ENCODE measurements around the gene ESPN.
"Not testable (repeated sequence)": the region's sequence is repeated elsewhere in the genome, so short reads cannot be mapped to it uniquely, and the experiment has no call there.

ESPN gene

DNA sequence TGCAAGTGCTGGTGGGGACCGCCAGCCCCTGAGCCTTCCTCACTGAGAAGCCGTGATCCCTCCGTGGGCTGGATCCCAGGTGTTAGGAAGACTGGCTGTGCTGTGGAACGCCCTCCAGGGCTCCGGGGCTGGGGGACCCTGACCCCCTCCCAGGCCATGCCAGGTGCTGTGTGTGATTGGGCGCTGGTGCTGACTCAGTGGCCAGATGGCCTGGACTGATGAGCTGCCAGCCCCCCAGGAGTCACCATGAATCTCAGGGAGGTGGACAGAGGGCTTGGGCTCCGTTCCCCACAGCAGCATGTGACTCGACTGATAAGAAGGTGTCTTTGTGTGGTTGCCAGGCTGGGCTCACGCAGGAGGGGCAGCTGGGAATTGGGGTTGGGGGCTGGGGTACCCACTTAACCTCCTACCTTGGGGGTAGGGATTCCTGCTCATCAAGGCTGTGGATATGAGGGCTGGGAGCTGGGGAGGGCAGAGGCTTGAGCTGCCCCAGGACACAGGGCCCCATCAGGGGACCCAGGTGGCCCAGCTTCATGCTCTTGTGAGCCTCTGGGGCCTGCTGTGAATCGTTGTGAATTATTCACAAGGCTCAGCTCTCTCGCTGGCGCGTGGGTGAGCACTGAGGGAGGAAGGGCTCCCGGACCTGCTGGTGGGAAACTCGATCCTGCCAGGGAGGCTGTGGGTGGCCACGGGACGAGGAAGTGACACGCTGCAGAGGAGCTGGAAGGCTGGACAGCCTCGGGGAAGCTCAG, 5.3 kb downstream of the ESPN start:
- not testable (repeated sequence) for DNase-seq

DNA sequence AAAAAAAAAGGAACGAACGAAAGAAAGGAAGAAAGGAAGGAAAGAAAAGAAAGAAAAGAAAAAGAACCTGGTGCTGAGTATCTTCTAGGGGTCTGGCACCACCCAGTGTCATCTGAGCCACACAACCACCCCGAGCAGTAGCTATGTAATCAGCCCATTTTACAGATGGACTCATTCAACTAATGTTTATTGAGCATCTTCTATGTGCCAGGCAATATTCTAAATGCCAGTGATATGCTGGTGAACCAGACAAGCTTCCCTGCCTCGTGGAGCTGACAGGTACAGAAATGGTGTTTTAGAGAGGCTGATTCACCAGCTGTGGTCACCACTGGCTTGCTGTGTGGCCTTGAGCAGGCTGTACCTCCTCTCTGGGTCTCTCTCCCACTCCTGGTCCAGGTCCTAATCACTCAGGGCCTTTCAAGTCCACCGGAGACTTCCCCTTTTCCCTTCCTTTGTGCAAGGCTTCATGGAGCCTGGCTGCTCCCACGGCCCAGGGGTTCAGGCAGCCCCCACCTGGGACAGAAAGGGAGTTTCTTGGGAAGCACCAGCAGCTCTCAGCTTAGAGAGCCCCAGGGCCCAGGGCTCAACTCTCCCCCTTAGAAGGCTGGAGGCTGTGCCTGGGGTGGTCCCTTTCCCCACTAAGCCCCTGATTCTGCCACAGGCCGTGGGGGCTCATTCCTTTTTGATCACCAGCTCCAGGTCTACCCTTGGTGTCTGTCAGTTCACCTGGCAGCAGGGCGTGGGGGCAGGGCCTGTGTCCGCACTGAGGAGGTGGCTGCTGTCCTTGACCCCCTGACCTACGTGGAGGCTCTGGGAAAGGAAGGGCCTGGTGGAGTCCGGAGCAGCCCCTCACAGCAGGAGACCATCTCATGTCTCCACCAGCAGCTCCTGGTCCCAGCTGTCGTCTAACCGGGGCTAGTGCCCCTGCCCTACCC, 7.3 kb downstream of the ESPN start:
- not testable (repeated sequence) for DNase-seq

DNA sequence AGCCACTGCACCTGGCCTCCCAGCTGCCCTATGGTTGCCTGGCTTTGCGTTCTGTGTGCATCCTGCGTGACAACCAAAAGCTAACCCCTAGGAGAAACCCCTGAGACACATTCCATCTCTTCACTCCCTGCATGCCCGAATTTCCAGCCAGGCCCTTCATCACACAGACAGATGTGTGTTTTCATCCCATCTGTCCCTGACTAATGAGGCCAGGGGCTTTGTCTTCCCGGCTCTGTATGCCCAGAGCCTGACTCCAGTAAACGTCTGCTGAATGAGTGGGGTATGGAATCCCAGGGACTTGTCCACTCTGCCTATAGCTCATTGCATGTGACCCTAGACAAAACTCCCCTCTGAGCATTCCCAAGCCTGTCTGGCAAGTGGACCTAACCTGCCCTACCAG, 9.6 kb downstream of the ESPN start:
- DNase-seq = no peak

DNA sequence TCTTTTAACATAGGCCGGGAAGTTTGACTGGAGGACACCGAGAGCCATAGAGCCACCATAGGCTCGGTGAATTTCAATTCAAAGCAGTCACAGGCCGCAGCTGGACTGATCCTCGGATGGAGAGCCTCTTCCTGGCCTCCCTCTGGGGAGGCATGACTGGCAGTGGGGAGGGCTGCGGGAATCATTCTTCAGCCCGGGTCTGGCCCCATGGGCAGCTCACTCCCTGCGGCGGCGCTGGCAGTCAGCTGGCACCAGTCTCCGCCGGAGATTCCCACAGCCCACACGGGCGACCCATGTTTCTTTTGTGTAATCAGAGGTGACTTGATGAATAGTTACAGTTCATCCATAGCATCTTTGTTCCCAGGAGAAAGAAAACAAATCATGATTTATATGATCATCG, 10.6 kb downstream of the ESPN start:
- no peak for DNase-seq

DNA sequence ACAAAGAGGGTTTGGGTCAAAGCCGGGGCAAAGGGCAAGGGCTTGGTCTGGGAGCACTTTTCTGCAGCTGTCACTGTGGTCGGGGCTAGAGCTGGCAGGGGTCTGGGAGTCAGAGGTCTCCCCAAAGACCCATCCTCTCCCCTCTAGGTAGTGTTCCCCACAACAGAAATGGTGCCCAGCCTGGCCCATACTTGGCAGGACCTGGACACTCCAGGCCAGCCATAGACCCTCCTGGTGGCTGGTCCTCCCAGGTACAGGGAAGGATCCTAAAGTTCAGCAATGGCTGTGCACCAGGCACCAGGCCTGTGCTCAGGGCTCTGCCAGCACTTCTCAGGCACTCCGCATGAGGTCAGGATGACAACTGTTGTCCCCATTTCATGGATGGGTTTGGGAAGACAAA, 11.0 kb downstream of the ESPN start:
- no peak for DNase-seq

DNA sequence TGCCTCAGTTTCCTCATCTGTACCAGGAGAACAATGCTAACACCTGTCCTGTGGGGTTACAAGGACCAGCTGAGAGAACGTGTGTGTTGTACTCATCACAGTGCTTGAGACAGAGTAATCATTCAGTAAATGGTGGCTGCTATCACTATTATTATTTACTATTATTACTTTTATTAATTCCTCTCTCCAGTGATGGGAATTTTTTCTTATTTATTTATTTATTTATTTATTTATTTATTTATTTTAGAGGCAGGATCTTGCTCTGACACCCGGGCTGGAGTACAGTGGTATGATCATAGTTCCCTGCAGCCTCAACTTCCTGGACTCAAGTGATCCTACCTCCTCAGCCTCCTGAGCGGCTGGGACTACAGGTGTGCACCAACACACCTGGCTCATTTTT, 11.7 kb downstream of the ESPN start:
- not testable (repeated sequence) for DNase-seq

DNA sequence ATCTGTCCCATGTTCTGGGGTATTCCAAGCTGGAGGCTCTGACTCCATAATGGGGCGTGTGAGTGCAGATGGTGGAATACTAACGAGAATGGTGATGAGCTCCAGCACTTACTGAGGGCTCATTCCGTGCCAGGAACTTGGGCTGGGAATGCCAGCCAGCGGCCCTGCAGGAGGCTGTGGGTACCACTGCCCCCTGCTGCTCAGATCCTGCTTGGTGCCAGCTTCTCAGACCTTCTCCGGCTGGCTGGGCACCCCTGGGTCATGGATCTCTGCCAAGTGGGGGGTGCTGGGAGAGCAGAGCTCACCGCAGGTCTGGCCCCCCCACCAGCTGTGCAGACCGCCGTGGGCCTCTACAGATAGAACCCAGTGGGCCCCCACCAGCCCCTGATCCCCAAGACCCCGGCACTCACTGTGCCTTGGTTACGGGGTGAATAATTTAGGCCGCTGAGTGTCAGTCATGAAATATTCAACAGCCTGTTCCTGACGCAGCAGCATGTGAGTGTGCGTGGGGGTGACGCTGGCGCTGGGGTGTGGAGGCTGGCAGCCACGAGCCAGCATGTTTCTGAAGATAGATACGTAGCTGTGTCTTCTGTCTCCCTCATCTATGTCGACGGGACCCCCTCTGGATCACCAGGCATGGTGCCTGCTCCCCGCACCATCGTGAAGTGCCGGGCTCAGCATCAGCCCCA, 12.6 kb downstream of the ESPN start:
- not testable (repeated sequence) for DNase-seq

DNA sequence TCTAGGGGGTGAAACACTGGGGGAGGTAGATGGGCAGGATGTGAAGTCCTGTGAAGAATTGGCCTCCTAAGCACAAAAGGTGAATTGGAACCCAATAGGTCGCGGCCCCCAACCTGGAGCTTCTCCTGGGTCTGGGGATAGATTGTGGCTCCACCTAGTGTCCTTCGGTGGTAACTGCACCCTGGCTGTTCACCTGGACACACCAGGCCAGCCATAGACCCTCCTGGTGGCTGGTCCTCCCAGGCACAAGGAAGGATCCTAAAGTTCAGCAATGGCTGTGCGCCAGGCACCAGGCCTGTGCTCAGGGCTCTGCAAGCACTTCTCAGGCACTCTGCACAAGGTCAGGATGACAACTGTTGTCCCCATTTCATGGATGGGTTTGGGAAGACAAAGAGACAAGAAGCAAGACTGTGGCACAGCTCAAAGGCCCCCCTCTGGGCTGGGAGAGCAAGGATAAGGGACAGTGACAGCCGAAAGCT, 13.5 kb downstream of the ESPN start:
- peak; percentile 85 for DNase-seq

DNA sequence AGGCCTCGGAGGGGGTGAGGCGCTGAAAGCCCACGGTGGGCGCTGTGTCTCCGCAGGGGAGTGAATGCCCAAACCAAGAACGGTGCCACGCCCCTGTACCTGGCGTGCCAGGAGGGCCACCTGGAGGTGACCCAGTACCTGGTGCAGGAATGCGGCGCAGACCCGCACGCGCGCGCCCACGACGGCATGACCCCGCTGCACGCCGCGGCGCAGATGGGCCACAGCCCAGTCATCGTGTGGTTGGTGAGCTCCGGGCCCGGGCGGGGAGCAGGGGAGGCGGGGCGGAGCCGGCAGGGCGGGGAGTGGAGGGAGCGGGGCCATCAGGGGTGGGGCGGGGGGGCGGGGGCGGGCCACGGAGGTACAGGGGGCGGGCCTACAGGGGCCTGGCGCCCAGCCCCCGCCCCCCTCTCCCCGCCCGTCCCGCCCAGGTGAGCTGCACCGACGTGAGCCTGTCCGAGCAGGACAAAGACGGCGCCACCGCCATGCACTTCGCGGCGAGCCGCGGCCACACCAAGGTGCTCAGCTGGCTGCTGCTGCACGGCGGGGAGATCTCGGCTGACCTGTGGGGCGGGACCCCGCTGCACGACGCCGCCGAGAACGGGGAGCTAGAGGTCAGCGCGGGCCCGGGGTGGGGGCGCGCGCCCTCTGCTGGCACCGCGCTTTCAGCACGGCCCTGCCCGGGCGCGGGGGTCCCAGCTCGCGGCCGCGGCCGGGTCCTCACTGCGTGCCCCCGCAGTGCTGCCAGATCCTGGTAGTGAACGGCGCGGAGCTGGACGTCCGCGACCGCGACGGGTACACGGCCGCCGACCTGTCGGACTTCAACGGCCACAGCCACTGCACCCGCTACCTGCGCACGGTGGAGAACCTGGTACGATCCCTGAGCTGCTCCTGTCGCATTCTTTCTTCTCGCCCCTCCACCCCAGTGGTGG, 15.9 kb downstream of the ESPN start:
- peak; percentile 84 for DNase-seq

DNA sequence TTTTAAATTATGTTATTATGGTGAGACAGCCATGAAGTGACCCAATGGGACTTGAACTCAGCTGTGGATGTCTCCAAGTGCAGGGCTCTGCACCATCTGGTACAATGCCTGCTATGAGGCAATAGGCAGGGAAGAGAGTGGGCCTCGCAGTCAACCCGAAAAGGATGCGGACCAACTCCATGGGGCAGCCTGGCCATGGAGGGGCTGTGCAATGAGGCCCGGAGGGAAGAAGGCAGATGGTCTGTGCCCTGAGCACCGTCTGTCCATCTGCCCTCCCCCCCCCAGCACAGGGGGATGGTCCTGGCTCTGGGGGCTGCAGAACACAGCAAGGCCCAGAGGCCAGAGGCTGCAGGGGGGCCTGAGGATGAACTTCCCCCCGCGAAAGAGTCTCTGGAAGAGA, 17.0 kb downstream of the ESPN start:
- no peak for DNase-seq

DNA sequence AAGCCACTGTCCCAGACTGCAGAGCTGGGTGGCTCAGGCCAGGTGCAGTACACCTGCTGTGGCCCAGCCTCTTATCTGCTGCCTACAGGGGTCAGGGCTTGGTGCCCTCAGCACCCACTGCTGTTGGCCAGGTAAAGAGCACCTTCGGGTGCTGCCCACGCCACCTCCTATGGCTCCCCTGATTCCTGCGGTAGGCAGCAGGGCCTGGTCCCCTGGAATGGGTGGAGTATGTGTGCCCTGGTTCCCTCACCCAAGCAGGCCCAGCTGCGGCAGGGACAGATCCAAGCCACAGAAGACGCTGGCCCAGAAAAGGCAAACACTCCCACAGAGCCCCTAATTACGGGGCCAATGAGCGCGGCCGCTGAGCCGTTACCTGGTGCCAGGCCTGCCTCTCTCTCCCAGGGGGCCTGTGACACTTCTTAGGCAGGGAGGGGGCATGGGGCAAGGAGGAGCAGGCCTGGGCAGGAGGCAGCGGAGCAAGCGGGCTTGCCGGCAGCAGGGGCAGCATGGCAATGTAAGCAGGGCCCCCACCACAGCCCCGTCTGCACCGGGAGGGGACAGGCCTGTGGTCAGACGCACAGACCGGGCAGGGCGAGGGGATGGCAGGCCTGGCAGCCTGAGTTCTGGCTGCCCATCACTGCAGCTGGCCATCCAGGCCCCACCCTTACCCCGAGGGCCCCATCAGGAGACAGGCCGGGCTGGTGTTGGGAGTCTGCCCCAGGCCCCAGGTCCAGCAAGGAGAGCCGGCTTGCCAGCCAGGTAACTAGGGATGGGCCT, 19.0 kb downstream of the ESPN start:
- DNase-seq = peak; percentile 48

DNA sequence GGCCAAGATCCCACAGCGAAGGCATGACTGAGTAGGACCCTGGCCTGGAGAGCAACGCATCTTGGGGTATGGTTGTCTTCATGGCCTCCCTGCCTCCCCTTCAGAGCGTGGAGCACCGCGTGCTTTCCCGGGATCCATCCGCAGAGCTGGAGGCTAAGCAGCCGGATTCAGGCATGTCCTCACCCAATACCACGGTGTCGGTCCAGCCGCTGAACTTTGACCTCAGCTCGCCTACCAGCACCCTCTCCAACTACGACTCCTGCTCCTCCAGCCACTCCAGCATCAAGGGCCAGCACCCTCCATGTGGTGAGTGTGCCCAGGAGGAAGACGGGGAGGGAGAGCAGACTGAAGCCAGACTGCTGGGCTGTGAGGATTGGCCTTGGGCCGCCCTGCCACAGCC, 19.8 kb downstream of the ESPN start:
- DNase-seq = no peak

DNA sequence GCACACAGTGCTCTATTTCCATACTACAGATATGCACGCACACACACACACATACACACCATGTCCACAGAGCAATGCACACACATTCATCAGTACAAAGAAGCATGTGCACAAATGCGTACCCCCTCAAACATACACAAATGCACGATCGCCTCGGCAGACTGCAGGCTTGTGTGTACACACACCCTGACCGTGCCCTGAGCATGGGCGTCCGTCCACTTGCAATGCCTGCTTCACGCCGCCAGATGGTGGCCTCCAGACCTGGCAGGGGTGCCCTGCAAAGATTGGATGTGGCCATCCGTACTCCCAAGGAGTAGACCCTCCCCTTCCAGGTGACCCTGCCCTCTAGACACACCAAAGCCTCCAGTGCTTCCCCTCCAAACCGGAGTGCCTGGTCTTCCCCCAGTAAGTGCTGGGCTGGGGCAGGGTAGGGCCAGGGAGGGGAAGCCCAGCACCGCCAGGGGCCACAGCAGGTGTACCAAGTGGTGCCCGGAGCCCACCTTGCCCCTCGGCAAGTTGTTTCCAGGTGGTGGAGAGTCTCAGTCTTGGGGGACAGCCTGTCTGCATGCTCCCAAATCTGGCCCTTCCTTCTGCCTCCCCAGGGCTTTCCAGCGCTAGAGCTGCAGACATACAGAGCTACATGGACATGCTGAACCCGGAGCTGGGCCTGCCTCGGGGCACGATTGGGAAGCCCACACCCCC, 20.6 kb downstream of the ESPN start:
- peak; percentile 72 for DNase-seq

DNA sequence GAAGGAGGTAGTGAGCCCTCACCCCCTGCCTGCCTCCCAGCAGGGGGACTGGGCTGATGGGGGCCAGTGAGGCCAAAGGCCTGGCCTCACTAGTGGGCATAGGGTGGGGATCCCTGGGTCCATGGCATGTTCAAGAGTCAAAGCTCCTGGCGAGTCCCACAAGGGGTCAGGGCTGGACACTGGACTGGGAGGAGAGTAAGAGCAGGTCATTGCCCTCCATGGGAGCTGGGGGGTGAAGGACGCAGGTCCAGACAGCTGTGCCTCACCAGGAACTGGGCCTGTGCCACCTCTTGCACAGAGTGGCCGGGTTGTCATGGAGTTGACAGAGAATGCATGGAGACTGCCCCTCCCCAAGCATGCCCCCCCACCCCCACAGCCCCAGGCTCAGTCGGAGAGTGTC, 21.4 kb downstream of the ESPN start:
- not testable (repeated sequence) for DNase-seq

DNA sequence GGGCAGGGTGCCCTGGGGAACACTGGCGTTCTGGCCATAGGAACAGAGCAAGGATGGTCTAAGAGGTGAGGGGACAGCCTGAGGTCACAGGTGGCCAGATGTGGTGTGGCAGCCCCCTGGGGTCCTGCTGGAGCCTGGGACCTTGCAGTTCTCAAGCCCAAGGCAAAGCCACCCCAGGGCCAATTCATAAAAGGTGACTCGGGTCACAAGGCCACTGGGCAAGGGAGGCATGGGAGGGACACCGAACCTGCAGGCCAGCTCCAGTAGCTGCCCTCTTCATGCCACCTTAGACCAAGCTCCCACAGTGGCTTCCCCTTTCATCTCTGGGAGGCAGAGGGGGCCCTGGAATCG, 22.1 kb downstream of the ESPN start:
- DNase-seq = no peak

DNA sequence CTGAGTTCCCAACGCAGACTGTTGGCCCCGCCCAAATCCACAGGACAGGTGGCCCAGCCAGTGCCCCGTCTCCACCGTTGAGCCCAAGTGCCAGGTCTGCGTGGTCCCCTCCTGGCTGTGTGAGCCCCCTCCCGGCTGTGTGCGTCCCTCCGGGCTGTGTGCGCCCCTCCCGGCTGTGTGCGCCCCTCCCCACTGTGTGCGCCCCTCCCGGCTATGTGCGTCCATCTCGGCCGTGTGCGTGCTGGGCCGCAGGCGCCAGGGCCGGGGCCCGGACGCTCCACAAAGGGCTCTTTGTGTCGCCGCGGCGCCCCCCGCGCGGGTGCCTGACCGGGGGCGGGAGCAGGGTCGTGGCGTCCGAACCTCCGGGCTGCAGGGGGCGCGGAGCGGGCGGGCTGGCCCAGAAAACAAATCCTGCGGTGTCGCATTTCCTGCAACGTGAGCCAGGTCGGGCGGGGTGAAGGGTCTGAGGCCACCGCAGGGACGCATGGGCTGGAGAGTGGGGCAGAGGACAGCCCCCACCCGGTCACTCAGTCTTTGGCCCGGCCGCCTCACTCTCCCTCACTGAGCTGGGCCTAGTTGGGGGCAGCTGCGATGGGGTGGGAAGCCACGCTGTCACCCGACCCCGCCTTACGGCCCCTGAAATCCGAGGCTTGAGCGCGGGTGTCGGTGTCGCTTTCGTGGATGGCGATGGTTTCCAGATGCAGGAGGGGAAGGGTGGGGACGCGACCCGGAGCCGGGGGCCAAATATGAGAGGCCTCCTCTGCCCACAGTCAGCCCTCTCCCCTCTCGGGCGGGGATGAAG, 22.6 kb downstream of the ESPN start:
- DNase-seq = no peak

DNA sequence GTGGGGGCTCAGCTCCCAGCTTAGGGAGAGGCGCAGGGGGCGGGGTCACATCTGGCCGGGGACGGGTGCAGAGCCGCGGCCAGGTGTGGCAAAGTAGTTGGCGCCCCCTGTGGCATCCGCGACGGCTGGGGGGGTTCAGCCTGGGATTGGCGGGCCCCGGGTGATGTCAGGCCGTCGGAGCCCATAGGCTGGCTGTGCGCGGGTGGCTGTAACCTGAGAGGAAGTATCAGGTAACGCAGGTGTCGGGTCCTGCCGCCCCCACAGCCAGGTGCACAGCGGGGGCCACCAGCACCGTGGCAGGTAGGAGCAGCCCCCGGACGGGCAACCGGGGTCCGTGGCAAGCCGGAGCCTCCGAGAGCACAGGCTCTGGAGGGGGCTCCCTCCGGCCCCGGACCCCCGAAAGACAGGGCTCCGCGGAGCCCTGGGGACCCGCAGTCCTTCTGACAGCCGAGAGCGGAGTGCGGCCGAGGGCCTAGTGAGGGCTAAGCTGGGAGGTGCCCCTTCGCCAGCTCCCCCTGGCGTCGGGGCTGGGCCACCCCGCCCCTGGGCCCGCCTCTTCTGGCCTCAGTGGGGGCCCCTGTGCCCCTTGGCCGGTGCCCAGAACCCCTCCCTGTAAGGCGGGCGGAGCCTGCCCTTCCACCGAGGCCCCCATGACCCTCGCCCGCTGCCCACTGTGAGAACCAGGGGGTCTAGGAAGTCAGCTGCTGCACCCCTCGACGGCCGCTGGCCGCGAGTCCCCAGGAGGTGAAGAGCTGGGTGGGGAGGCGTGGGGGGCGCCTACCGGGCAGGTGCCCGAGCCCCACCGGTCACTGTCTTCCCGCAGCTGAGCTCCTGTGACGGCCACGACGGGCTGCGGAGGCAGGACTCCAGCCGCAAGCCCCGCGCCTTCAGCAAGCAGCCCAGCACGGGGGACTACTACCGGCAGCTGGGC, 23.5 kb downstream of the ESPN start:
- no peak for DNase-seq

DNA sequence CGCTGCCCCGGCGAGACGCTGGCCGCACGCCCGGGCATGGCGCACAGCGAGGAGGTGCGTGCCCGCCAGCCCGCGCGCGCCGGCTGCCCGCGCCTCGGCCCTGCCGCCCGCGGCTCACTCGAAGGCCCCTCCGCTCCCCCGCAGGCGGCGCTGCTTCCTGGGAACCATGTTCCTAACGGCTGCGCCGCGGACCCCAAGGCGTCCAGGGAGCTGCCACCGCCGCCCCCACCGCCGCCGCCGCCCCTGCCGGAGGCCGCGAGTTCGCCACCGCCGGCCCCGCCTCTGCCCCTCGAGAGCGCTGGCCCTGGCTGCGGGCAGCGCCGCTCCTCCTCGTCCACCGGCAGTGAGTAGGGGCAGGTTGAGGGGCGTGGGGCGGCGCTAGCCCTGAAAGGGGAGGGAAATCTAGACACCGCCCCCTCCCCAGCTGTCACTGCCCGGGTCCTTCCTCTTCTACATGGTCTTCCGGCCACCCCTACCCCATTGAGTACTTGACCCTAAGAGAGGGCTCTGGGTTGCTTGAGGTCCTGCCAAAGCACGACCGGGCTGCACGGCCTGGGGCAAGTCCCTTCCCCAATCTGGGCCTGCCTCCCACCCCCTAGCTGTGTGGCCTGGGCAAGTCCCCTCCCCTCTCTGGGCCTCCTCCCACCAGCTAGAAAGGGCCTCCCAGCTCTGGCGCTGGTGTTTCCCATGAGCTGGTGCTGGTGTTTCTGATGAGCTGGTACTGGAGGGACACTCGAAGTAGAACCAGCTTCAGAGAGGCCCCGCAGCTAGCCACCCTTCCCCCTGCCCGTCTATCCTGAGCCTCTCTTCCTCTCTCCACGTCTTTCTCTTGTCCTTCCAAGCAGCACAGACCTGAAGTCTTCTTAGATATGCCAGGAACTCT, 24.4 kb downstream of the ESPN start:
- DNase-seq = no peak

Data from activated CD8-positive, alpha-beta memory T cell treated with anti-CD3 and anti-CD28 coated beads, Interleukin-2, amount 50 U/mL, for 48 hours (primary cell).